NCI-H1930 (cell line): ENCODE measurements around the gene UPF2.
"Not testable (repeated sequence)": the region's sequence is repeated elsewhere in the genome, so short reads cannot be mapped to it uniquely, and the experiment has no call there.

ENCODE experiments used
- DNase-seq, 2 experiments: peaks; one replicate each; lab custom pipeline; 2025; lab: John Stamatoyannopoulos, UW

UPF2 gene

DNA sequence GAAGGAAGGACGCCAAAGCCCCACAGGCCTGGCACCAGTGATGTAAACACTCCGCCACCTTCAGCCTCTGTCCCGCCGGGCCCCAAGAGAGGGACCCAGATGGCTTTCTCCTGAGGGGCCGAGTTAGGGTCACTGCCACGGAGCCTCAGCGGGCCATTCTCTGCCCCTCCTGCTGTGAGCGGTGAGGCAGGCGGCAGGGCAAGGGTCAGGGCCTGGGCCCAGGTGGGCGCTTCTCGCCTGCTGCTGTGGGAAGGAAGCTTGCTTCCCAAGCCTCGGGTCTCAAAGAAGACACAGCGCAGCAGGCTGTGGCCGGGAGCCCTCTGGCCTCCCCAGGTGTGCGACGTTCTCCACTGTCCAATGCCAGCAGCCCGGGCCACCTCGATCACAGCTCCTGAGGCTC, 134.7 kb downstream of the UPF2 start:
- no peak for DNase-seq

DNA sequence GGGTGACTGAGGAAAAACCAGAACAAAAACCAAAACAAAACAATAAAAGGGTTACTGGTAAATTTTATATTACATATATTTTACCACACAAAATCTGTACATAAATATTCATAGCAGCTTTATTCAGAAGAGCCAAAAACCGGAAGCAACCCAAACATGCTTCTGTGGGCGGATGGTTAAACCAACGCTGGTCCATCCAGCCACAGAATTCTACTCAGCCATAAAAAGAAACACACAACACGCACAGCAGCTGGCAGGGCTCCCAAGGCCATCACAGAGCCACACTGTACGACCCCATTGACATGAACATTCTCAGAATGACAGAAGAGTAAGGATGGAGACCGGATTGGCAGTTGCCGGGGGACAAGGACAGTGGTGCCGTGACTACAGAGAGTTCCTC, 135.9 kb downstream of the UPF2 start:
- no peak for DNase-seq

DNA sequence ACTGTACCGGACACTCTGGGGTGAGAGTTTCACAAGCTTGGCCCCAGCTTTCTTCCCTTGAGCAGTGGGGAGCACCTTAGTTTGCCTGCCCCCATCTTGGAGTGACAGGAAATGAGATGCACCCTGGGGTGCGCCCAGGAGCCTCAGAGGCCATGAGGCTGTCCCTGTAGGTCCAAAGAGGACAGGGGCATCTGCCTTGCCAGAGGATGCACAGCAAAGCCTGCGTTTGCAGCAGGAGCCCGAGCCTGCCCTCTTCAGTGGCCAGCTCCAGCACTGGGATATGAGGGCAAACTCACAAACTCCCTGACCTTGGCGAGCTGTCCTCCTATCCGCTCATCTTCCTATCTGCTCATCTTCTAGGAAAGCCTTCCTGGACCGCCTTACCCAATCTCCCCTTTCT, 140.0 kb downstream of the UPF2 start:
- no peak for DNase-seq

DNA sequence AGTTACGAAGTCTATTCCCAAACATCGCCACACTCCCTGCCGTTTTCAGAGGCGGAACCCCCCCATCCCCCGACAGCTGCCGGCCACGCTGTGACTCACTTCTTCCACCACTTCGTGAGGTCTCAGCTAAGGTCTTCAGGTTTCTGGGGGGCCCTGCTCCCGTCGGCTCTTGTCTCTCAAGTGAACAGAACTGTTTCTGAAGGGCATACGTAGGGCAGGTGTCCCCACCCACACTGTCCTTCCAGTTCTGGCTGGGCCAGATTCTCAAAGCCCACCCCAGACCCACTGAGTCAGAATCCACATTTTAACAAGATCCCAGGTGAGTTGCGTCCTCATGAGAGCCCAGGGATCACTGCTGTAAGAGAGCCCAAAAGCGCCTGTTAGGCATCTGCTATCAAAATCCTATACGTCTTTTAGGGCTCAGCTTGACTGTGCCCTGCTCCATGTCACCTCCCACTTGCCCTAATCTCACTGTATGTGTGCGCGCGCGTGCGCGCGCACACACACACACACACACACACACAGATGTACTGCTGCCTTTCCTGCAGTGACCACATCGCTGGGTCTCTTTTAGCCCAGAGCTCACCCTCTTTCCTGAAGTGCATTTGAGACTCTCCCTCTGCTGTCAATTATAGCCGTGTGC, 140.7 kb downstream of the UPF2 start:
- DNase-seq, result no peak

DNA sequence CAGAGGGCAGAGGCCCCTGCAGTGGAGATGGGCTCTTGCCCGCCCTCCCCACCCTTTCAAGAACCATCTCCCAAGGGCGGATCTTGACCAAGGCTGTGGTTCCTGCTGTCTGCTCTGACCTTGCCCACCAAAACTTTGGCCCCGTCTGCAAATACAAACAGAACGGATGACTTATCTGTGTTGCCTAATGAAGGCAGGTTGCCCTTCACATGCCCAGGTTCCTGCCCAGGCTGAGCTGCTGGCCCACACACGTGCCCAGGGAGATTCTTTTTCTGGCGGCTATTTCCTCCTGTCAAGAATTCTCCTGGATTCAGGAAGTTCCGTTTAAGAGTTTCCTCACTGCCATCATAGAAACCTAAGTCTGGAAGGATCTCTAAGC, 141.2 kb downstream of the UPF2 start:
- no peak for DNase-seq

DNA sequence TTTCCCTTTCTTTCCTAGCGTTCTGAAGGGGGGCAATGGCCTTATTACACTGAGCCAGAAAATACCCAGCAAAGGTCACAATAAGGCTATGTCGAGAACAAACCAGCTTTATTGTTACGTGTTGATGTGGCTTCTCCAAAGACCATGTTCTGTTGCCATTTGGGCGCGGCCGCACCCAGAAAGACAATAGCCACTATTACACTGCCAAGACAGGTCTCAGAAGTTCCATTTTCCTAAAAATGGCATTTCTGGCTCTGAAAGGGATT, 141.6 kb downstream of the UPF2 start:
- DNase-seq, result no peak

DNA sequence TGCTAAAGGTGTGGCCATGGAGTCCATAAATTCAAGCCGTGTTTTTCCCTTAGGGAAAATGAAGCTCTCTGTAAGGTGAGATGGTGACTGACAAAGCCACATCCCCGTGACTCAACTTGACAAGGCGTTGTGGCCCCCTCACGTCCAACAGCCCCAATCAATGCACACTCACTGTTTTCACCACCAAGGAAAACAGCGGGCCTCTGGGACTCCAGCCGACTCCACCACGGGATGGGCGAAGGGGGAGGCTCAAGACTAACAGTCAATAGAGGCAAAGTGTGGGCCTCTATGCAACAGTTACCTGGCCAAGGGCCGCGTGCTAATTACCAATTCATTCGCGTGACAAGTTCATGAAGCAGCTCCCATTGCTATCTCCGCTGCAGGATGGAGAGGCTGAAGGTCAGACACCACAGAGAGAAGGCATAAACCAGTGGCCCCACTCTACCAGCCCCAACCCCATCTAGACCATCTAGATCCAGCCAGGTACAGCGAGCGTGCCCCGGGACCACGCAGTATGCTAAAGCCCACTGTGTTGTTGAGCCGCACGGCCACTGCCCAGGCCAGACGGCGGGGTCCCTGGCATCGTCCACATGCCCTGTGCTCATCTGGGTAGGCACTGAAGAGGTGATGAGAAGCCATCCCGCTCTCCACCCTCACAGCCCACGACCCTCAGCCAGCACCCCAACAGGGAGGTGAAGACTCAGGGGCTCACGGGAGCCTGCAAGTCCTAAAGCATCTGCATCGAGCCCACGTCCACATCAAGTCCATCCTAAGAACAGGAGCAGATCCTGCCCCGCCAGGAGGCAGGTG, 143.3 kb downstream of the UPF2 start:
- no peak for DNase-seq

DNA sequence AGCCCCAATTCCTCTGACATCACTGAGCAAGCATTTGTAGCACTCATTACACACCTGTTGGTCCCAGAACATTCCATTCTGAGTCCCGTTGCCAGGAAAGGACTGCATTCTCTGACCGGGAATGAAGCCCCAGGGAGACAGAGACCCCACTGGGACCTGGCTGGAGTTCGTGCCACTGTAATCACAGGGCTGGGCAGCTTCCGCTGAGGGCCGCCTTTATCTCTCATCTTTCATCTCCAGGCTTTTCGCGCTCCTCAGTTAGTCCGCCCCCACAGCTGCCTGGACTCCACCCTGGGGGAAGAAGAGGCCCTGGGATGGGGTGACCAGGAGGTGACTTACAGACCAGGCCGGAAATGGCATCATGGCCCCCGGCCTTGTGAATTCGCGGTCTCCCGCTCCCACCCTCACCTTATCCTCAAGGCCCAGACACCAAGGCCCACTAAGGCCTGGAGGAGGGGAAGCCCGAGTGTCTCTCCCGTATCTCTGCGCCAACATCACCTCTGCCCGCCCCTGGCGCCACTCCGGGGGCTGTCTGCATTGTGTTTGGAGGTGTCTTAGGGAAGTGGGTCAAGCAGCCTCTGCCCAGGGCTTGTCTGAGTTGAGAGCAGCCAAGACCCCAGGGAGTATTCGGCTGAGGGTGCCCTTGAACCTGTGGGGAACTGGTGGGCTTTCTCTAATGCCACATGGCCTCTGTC, 144.1 kb downstream of the UPF2 start:
- no peak for DNase-seq

DNA sequence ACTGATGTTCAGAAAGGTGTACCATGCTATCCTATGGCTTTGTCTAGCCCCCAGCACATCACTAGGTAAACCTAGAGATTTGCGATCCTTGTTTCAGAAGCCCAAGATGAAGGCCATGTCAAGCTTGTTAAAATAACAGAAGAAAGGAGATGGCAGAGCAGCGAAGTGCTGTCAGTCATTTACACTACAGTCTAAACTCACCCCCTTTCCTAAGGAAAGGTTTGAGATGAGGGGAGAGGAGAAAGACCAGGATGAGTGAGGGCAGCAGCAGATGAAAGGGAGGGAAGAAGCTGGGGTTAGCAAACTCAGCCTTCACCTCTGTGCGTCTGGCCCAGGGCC, 144.6 kb downstream of the UPF2 start:
- no peak for DNase-seq

DNA sequence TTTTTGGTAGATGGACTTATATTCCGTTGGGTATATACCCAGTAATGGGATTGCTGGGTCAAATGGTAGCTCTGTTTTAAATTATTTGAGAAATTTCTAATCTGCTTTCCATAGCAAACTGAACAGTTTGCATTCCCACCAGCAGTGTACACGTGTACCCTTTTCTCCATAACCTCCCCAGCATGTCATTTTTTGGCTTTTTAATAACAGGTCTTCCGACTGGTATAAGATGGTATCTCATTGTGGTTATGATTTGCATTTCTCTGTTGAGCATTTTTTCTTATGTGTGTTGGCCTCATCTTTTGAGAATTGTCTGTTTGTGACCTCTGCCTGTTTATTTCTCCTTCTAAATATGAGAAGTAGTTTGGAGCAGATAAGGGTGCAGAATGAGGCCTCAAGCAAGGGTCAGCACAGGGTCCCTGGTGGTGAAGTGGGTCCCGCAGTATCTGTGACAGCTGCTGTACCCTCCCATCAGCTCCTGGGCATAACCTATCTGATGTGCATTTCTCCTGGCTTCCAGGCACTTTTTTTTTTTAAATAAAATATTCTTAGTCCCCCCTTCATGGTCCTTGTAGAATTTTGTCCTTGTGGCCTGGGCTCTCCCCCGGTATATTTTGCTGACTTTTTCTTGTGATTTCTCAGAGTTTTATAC, 145.9 kb downstream of the UPF2 start:
- no peak for DNase-seq

DNA sequence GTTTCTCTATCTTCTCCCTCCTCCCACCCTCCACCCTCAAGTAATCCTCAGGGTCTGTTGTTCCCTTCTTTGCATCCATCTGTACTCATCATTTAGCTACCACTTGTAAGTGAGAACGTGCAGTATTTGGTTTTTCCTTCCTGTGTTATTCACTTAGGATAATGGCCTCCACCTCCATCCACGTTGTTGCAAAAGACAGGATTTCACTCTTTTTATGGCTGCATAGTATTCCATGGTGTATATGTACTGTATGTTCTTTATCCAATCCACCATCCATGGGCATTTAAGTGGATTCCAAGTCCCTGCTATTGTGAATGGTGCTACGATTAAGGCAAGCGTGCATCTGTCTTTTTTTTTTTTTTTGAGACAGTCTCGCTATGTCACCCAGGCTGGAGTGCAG, 147.0 kb downstream of the UPF2 start:
- no peak for DNase-seq

DNA sequence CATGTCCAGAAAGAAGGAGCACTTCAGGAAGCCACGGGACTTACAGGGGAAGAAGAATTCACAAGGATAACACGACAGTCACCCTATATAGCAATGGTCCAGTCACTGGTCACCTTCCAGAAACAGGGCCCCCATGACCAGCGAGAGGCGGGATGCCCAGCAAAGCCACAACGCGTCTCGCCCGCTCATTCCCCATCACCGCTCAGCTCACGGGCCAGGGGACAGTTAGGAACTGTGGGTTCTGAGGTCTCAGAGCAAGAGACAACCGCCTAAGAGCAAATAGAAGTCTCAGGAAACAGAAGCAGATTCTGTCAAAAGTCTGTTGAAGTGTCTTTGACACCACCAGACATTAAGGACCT, 147.5 kb downstream of the UPF2 start:
- DNase-seq, result no peak

DNA sequence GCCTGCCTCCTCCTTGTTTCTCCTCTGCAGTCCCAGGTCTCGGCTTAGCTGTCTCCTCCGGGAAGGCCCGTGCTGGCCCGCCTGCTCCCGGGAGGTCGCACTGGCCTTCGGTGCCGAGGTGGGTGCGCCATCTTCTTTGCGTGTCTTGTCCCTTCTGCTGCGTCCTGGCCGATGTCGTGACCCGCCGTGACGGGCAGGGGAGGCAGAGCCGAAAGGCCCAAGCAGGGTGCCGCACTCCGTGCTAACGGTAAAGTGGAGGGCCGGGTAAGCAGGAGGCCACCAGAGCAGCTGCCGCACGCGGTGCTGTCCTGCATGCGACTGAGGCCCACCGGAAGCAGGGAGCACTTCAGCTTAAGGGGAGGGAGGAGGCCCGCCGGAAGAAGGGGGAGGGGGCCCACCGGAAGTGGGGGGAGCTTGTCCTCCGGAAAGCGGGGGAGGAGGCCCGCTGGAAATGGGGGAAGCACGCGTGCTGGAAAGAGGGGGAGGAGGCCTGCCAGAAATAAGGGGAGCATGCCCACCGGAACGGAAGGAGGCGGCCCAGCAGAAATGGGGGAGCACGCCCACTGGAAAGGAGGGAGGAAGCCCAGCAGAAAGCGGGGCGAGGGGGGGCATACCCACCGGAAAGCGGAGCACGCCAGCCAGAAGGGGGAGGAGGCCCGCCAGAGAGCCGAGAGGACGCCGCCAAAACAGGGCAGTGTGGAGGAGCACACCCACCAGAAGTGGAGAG, 148.1 kb downstream of the UPF2 start:
- DNase-seq, result no peak

DNA sequence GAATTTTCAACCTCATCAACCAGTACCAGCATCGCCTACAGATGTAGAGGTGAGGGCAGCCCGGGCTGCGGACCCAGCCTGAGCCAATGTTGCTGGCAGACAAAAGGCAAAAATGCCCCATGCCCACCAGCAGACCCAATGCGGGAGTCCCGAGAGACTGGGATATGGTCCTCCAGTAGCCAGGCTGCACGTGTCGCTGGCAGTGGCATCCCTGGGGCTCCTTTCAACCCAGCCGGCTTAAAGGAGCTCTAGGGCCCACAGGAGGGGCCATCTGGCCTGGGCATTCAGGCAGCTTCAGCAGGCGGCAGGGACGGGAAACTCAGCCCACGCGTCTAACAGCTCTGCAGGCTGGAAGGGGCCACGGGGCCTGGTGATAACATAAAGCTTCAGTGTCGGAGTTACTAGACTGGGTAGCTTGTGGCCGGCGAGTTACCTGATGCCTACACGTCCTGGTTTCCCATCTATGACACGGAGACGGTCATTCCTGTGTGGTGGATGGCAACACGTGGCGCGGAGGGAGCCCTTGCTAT, 148.8 kb downstream of the UPF2 start:
- DNase-seq, result no peak

DNA sequence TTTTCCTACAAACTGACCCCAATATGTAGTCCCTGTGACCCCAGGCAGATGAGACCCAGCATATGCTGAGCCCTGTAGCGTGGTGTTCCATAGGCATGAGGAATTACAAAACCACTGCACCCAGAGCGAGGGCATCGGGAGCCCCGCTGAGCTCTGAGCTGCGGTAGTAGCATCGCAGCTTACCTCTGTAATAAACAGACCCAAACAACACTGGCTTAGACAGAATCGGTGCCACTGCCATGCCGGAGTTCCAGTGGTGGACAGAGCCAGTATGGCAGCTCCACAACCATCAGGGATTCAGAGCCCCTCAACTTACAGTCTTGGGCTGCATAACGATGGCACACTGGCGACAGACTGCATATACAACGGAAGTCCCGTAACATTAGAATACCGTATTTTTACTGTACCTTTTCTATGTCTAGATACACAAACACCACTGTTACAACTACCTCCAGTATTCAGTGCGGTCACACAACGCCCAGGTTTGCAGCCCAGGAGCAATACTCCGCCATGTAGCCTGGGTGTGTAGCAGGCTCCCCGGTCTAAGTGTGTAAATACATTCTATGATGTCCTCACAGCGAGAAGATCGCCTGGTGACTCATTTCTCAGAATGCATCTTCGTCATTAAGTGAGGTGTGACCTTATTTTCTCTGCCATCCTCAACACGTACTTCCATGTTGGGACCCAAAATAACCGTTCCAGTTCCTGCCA, 150.7 kb downstream of the UPF2 start:
- no peak for DNase-seq

DNA sequence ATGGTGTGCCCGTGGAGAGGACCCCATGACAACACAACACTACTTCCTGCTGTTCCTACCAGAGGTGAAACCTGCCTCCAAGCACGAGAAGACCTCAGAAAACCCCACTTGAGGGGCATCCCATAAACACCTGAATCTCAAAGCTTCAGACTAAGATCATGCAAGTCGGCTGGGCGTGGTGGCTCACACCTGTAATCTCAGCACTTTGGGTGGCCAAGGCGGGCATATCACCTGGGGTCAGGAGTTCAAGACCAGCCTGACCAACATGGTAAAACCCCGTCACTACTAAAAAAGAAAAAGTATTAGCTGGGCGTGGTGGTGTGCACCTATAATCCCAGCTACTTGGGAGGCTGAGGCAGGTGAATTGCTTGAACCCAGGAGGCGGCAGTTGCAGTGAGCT, 153.3 kb downstream of the UPF2 start:
- not testable (repeated sequence) for DNase-seq

DNA sequence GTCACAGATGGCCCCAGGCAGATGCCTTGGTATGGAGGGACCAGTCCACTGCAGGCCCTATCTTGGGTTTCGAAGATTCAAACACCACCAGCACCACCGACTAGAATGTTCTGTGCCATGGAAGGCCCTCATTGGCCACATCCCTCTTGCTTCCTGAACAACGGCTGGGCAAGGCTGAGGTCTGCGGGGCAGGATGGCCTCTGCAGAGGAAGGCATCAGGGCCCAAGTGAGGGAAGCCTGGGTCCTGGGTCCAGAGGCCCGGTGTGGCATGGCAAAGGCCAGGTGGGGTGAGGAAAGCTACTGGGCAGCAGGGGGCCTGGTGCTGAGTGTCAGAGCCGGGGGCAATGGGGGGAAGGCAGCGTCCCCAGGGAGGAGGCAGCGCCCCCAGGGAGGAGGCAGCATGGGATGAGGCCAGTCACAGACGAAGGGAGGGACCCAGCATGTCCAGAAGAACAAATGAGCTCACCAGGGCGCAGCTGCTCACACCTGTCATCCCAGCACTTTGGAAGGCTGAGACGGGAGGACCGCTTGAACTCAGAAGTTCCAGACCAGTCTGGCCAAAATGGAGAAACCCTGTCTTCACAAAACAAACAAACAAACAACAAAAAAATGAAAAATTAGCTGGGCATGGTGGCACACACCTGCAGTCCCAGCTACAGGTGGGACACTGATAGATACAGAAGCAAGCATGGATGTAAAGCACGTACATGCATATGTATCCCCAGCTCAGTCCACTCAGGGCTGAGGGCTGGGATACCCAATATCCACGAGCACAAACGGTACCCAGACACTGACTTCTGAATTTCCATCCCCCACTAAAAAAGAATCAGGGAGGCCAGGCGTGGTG, 155.0 kb downstream of the UPF2 start:
- no peak for DNase-seq

DNA sequence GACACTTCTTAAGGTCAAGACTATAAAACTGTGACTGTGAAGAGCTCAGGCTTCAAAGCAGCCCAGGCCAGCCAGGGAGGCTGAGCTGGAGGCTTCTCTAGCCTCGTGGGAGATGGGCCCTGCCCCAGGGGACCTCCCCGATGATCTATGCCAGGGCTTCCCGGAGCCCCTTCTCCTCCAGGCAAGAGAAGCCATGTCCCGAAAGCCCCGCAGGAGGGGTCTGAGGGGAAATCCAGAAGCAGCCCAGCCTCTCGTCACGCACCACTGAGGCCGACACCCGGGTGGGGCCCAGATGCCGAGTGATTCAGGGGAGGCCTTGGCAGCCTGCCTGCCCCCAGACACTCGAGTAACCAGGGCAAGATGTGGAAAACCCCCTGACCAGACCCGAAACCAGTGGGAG, 155.8 kb downstream of the UPF2 start:
- no peak for DNase-seq

DNA sequence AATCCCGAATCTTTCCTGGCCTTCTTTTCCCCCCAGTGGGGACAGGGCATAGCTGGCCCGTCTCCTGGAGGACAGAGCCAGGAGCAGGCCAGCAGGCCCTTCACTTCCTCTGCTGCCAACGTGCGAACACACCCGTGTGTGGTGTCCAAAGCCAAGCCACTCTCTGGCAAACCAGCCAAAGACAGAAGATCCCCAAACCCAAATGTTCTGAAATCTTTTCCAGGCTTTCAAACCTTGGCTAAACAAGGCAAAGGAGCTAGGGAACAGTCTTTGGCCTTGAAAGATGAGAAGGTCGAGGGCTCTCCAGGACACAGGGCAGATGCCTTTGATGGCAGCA, 156.5 kb downstream of the UPF2 start:
- no peak for DNase-seq

DNA sequence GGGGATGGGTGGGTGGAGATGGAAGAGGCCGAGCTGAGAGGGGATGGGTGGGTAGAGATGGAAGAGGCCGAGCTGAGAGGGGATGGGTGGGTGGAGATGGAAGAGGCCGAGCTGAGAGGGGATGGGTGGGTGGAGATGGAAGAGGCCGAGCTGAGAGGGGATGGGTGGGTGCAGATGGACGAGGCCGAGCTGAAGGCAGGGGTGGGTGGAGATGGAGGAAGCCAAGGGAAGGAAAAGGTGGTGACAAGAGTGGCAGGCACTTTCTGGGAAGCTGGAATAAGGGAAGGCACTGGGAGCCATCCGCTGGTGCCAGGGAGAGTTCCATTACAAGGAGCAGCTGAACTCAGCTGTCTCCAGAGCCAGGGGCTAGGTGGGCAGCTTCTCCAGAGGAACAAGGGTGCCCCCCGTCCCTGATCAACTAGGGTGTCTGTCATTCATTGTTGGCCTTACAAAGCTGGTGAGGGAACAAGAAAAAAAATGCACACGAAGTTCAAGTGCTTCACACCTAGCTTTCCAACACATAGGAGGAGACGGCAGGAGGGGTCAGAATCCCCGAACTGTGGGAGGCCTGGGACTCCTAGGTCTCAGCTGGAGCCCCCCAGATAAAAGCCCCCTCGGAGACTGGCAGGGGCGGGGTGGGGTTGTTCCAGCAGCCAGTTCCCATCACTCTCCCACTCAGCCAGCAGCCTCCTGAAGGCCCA, 157.0 kb downstream of the UPF2 start:
- no peak for DNase-seq
